H7 (cell line): ENCODE data around the gene PBRM1. TPM values are rescaled to one million over a fixed set of nuclear protein-coding genes. Genes with fewer than 3 reads are reported as not detected.
"Not testable (repeated sequence)": the region's sequence is repeated elsewhere in the genome, so short reads cannot be mapped to it uniquely, and the experiment has no call there.

ENCODE experiments used
- DNase-seq: peaks from one replicate; pipeline ENCODE4 v3.0.0; 2012
- H3K27me3 ChIP-seq: 2 replicates; pipeline ENCODE4 v1.6.0; 2011; ENCODE audit warnings: mild to moderate bottlenecking, low read length; ENCODE audit not compliant: control insufficient read depth, insufficient read depth
- H3K36me3 ChIP-seq: replicated peaks from 2 replicates; pipeline ENCODE4 v1.5.1; 2011; ENCODE audit warnings: low read length; ENCODE audit not compliant: control insufficient read depth, insufficient read depth
- H3K4me3 ChIP-seq: 2 replicates; pipeline ENCODE4 v1.5.1; 2011; ENCODE audit warnings: low read depth, mild to moderate bottlenecking, control low read depth, low read length, moderate library complexity; ENCODE audit not compliant: insufficient read depth
- total RNA-seq: library from RNA; depleted of rRNA; stranded (reverse); fragments of >200 nt; shearing (Covaris generic); gene quantifications from 2 replicates; pipeline ENCODE4 v1.2.3, GENCODE V29; 2014

Gene PBRM1
- total RNA-seq, 1 experiment from 2014 or later, result 29.1 TPM

DNA sequence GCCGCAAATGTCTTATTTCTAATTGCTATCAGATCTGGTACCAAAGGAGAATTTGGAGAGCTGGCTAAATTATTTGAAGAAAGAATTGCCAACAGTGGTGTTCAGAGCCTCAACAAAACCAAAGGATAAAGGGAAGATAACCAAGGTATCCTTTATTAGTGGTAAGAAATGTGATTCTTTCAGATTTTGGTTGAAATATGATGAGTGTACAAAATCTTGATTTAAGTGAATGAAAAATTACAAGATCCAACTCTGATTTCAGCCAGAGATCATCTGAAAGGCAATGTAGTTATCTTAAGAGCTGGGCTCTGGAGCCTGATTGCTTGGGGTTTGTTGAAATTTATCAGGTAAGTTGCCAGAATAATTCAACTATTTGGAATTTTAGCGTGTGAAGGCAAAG, 4.8 kb upstream of the PBRM1 start:
- peaks cover 75% of the 10 kb centered on the region for H3K36me3 ChIP-seq
- no peak overlapping the region for H3K4me3 ChIP-seq
- H3K27me3 ChIP-seq, result no peaks in the 10 kb centered on the region
- DNase-seq, result no peak

DNA sequence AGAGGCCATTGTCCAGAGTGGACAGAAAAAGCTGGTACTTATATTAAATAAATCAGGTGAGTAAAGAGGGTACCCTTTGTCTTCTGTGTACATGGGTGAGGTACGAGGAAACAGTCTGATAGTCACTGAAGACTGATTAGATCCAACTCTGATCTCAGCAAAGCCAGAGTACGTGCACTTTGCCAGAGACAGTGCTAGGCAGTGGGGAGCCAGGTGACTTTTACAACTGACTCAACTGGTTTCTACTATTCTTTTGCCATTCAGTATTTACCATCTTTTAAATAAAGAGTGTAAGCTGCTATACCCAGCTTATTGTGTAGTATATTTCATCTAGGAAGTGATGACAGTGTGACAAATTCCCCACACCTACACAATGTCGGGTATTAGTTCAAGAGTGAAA, 3.4 kb upstream of the PBRM1 start:
- Histone ChIP-seq H3K36me3 (peaks cover 64% of the 10 kb centered on the region), H3K27me3 (no peaks in the 10 kb centered on the region), H3K4me3 (no peak overlapping the region)
- no peak for DNase-seq

DNA sequence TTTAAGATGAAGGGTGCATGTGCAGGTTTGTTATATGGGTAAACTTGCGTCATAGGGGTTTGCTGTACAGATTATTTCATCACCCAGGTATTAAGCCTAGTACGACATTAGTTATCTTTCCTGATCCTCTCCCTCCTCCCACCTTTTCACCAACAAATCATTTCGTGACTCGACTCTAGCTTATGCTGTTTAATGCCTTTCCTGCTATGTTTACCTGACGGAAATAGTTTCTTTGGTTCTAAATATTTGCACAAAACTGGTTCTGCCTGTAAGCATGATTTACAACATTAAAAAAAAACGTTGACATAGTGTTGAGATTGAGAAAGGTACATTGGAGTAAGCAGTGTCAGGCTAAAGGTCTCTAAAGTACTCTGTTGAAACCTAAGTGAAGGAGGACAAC, 2.6 kb upstream of the PBRM1 start:
- Histone ChIP-seq H3K36me3 (peaks cover 56% of the 10 kb centered on the region), H3K27me3 (no peaks in the 10 kb centered on the region), H3K4me3 (no peak overlapping the region)
- DNase-seq, result no peak

DNA sequence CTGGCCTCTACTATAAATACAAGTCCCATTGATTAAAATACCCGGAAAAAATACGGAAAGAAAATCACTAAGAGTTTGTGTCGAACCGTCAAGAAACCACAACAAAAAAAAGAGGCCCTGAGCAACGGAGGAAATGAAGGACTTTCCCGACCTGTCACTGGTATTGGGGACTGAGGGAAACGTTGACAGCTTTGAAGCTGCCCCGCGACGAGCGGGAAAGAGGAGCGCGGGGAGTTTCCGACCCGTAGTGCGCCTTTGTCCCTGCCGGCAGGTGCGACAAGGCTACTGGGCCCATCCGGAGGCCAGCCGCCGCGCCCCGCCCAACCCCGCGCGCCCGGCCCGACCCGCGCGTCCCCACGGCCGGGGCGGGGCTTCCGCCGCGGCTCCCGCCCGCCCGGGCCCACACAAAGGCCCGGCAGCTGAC, 416 bp downstream of the PBRM1 start:
- no peaks in the 10 kb centered on the region for H3K27me3 ChIP-seq
- peak; percentile 96 for DNase-seq
- H3K36me3 ChIP-seq, result peaks cover 32% of the 10 kb centered on the region
- H3K4me3 ChIP-seq, result peak overlapping the region; percentile 87

DNA sequence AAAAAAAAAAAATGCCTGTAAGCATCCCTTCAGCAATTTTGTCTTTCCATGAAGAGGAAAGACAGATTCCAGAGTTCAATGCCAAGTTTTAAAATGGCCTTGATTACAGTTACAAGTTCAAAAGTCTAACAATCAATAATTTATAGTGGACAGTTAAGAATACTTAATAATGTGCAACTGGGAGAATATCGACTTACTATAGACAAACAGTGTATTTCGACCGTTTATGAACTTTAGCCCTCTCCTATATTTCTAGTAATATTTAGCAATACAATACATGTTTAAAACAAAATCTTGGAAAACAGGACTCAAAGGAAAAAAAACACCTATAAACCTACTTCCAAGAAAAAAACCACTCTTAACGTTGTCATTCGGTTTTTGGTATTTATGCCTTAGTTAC, 1.5 kb downstream of the PBRM1 start:
- no peak for DNase-seq
- H3K36me3 ChIP-seq, result peaks cover 26% of the 10 kb centered on the region
- H3K27me3 ChIP-seq, result no peaks in the 10 kb centered on the region
- H3K4me3 ChIP-seq, result no peak overlapping the region

DNA sequence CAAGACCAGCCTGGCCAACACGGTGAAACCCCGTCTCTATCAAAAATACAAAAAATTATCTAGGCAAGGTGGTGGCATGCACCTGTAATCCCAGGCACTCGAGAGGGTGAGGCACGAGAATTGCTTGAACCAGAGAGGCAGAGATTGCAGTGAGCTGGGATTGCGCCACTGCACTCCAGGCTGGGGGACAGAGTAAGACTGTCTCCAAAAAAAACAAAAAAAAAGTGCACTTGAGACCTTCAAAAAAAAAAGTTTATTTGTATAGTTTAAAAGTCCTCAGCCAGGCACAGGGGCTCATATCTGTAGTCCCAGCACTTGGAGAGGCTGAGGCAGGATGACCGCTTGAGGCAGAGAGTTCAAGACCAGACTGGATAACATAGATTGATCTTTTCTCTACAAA, 2.1 kb downstream of the PBRM1 start:
- Histone ChIP-seq H3K36me3 (peaks cover 22% of the 10 kb centered on the region), H3K4me3 (no peak overlapping the region), H3K27me3 (no peaks in the 10 kb centered on the region)
- no peak for DNase-seq

DNA sequence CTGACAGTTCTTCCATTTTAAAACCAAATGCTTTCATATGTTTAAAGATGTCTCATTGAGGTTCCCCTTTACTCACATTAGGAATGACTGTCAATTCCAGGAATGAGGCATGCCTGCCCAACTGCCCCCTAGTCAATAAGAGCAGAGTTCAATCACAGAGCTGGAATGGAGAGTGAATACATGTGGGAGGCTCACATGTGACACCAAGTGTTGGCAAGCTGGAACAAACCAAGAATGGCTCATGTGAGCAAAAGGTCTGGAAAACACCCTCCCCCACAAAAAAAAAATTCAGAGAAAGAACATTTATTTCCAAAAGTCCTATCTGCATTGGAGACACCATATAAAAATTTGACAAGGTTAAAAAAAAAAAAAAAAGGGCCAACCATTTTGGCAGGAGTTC, 3.7 kb downstream of the PBRM1 start:
- DNase-seq, result peak; percentile 46

DNA sequence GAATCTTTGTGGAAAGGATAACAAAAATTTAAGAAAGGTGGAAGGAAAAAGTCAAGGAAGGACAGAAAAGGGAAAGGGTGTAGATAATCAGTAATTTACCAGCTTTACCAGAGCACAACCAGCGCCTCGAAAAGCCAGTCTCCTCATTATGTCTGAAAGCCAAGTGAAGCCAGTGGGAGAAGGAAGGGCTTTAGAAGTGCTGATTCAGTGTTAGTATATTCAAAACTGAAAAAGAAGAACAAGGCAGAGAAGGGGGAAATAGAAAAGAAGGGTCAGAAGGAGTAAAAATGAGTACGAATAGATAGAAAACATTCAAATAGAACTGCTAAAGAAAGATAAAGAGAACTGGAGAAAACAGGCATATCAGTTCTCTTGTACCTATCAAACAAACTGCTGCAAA, 4.1 kb downstream of the PBRM1 start:
- no peaks in the 10 kb centered on the region for H3K27me3 ChIP-seq
- peaks cover 8% of the 10 kb centered on the region for H3K36me3 ChIP-seq
- no peak for DNase-seq
- no peak overlapping the region for H3K4me3 ChIP-seq

More for the DNA sequence above, 3.7 kb downstream of the PBRM1 start:
- Histone ChIP-seq H3K27me3 (no peaks in the 10 kb centered on the region), H3K36me3 (peaks cover 11% of the 10 kb centered on the region), H3K4me3 (no peak overlapping the region)

DNA sequence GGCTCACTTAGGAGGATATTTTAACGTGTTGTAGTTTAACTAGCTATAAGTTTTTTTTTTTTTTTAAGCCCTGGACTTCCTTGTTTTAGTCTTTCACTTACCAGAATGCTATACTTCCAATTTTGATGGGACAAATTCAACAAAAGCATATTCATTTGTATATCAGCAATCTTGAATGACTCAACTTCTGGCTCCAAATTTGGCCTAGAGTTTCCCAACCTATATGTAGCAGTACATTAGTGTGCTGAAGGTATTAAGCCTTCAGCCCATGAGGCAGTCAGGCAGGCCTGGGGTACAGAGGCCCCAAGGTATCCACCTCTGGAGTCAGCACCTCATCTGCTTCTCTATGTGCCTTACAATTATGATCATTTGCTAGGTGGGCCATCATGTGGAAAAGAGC, 5.9 kb downstream of the PBRM1 start:
- no peak overlapping the region for H3K4me3 ChIP-seq
- no peaks in the 10 kb centered on the region for H3K27me3 ChIP-seq
- no peak for DNase-seq
- H3K36me3 ChIP-seq, result peaks cover 10% of the 10 kb centered on the region

DNA sequence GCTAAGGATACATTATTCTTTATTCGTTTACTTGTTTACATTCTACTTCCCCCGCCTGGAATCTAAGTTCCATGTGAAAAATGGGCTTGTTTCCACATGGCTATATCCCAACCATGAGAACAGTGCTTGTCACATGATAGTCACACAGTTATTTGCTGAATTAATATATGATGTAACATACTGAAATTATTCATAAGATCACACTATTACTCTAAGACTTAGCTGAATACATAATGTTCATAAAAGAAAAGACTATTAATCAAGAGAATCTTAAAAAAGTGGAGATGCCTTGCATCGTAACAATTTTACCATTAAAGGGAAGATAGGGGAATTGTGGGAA, 6.5 kb downstream of the PBRM1 start:
- Histone ChIP-seq H3K4me3 (no peak overlapping the region), H3K36me3 (peaks cover 10% of the 10 kb centered on the region), H3K27me3 (no peaks in the 10 kb centered on the region)
- DNase-seq, result no peak

DNA sequence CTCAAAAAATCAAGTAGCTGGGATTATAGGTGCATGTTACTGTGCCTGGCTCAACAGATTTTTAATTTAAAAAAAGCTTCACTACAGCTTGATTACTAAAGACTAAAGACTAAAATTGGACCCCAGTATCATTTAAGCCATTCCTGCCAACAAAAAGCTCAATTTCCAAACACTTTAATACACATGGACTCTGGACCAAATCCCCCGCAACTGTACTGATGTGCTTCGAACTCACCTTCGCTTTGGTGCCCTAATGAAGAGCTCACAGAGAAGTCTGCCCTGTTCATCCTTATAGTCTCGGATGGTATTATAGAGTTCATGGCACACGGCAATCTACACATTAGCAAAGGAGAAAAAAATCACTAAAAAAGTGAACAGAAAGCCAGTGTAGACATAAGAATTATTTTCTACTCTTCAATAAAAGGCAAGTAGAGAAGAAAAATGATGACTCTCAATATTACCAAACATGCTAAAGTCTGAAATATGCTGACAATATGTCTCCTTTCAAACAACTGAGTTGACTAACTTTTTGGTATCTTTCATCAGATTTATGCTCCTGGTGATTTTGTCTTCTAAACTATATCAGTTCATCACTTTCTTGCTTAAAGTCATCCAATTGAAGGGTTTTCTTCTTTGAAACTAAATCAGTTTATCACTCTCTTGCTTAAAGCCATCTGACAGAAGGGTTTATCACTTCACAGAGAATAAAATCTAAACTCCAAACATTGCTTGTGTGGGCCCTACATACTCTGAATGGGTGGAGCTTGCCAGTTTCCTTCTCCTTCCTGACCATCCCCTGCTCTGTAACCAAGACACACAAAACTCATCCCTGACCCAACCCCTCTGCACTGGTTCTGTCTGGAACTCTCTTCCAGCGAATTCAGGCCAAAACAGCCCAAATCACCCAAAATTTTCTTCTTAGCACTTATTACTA, 7.2 kb downstream of the PBRM1 start:
- H3K36me3 ChIP-seq, result peaks cover 10% of the 10 kb centered on the region
- H3K27me3 ChIP-seq, result no peaks in the 10 kb centered on the region
- no peak overlapping the region for H3K4me3 ChIP-seq
- no peak for DNase-seq

DNA sequence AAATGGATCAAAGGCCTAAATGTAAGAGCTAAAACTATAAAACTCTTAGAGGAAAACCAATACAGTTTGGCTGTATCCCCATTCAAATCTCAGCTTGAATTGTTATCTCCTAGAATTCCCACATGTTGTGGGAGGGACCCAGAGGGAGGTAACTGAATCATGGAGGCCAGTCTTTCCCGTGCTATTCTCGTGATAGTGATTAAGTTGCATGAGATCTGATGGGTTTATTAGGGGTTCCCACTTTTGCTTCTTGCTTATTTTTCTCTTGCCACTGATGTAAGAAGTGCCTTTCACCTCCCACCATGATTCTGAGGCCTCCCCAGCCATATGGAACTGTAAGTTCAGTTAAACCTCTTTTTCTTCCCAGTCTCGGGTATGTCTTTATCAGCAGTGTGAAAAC, 9.5 kb downstream of the PBRM1 start:
- not testable (repeated sequence) for DNase-seq, H3K4me3 ChIP-seq, H3K27me3 ChIP-seq
- peaks cover 12% of the 10 kb centered on the region for H3K36me3 ChIP-seq

DNA sequence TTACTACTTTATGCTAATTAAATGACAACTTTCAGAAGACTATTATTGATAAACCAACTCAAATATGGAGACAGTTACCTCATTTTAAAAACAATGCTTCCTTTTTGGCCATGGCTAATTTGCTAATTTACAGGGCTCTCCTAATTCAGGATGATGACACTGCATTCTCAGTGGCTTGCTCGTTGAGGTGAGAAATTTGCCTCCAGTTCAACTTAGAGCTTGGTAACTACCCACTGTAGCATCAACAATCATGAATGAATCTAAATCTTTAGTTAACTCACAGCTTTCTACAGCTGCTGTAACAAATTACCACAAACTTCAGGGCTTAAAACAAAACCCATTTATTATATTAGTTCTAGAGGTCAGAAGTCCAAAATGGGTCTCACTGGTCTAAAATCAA, 14.0 kb downstream of the PBRM1 start:
- H3K36me3 ChIP-seq, result peaks cover 4% of the 10 kb centered on the region
- DNase-seq, result no peak
- no peaks in the 10 kb centered on the region for H3K27me3 ChIP-seq
- H3K4me3 ChIP-seq, result no peak overlapping the region

DNA sequence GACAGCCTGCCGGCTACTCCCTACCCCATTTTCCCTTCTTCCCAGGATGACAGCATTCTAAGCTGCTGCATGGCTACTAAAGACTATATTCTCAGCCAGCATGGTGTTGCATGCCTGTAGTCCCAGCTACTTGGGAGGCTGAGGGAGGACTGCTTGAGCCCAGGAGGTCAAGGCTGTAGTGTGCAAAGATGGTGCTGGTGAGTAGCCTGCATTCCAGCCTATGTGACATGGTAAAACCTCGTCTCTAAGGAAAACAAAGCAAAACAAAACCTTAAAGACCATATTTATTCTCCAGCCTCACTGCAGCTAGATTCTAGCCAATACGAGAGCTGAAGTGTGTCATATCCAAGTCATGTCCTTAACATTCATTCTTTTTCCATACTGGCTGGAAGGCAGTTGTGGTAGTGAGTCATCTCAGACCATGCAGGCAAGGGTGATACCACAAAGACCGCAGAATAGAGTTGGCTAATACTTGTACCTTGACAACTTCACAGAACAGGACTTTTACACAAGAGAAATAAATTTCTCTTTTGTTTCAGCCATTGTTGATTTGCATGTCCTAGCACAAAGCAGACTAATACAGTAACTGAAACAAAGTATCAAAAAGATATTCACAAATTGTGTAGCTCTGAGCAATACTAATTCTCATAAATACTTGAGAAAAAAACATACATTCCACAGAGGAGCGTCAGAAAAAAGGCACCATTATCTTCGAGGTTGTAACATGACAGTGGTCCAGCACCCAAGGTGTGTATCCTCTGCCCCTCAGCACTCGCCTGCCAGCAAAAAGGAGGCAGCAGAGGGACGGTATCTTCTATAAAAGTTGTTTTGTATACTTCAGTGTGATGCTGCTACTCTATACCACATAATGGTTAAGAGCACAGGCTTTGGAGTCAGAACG, 14.8 kb downstream of the PBRM1 start:
- H3K36me3 ChIP-seq, result peaks cover 4% of the 10 kb centered on the region
- H3K4me3 ChIP-seq, result no peak overlapping the region
- no peaks in the 10 kb centered on the region for H3K27me3 ChIP-seq
- DNase-seq, result no peak

DNA sequence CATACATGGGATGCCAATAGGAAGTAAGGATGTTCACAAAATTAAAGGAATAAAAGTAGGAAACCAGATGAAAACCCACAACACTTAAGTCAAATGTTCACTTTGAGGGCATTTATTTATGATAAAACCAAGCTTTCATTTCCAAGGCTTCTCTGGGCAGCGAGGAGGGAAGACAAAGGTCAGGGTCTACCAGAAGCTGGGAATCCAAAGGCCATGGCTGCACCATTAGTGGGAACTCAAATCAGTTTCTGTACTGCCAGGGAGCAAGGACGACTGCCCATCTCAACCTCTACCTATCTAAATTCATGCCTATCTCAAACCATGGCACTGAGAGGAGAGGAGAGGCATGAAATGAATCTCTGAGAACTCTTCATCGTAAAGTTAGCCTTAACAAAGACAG, 22.6 kb downstream of the PBRM1 start:
- no peak for DNase-seq
- no peak overlapping the region for H3K4me3 ChIP-seq
- H3K36me3 ChIP-seq, result peaks cover 8% of the 10 kb centered on the region
- no peaks in the 10 kb centered on the region for H3K27me3 ChIP-seq
